Body of pancreas (tissue), 4 donors: ENCODE data around the gene HYKK.

Source experiments
- POLR2A ChIP-seq, 3 donors: fragments of 450-650 bp; IDR thresholded peaks; one replicate each; pipeline ENCODE4 v1.6.1; 2016; ENCODE audit warnings: antibody characterized with exemption in 3 of 3, mild to moderate bottlenecking in 2 of 3
- TF ChIP-seq, protein P1 (sequence below), 7 experiments: fragments of 450-650 bp in 4 of 7; fragments of 200-600 bp in 3 of 7; sonication (generic) in 3 of 7; IDR thresholded peaks; one replicate each; pipeline ENCODE4 v1.5.1; 2016 to 2019; ENCODE audit warnings: antibody characterized with exemption in 7 of 7

DNA sequence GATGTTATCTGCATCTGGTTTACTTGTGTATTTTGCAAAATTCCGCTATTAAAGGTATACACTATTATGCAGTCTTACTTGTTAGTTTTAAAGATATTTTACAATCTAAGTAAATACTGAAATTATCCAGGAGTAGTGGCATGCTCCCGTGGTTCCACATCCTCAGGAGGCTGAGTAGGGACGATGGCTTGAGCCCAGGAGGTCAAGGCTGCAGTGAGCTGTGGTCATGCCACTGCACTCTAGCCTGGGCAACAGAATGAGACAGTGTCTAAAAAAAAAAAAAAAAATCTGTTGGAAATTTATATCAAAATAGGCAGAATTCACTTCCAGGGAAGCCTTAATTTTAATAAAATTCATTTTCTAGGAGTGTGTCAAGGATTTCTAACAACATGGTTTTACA is 27.7 kb upstream of the HYKK start:
- TF ChIP-seq, protein P1, sequence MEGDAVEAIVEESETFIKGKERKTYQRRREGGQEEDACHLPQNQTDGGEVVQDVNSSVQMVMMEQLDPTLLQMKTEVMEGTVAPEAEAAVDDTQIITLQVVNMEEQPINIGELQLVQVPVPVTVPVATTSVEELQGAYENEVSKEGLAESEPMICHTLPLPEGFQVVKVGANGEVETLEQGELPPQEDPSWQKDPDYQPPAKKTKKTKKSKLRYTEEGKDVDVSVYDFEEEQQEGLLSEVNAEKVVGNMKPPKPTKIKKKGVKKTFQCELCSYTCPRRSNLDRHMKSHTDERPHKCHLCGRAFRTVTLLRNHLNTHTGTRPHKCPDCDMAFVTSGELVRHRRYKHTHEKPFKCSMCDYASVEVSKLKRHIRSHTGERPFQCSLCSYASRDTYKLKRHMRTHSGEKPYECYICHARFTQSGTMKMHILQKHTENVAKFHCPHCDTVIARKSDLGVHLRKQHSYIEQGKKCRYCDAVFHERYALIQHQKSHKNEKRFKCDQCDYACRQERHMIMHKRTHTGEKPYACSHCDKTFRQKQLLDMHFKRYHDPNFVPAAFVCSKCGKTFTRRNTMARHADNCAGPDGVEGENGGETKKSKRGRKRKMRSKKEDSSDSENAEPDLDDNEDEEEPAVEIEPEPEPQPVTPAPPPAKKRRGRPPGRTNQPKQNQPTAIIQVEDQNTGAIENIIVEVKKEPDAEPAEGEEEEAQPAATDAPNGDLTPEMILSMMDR (IDR thresholded peaks at IDR 0.05): no peak
- TF ChIP-seq POLR2A (IDR thresholded peaks at IDR 0.05): no peak
